Measurements from ENCODE around the gene FHOD3. TPM values are rescaled to one million over a fixed set of nuclear protein-coding genes. Genes with fewer than 3 reads are reported as not detected.

Gene FHOD3
- total and polyA plus RNA-seq, 2 of the 8 experiments (the other 6 are each of a cell fraction or from before 2014, with no cell fraction given), result 9.7 to 10.5 TPM

GRCh38 chr18:36692921-36693332 is 395.4 kb downstream of the FHOD3 start (continued):
- TF ChIP-seq CHD7 (IDR thresholded peaks at IDR 0.05; ENCODE audit: insufficient replicate concordance, low read length) (no peak), RFX5 (IDR thresholded peaks at IDR 0.05; ENCODE audit: borderline replicate concordance, low read depth, low read length) (no peak), NANOG (IDR thresholded peaks at IDR 0.05; ENCODE audit: insufficient read depth, low read depth, low read length, poor library complexity, severe bottlenecking) (no peak)
